ENCODE measurements around the gene ABCD3.

The ABCD3 gene

GRCh38 chr1:94554580-94554979 is 136.4 kb downstream of the ABCD3 start:
- no peak for DNase-seq (ENCODE audit: extremely low read depth, insufficient read length)

GRCh38 chr1:94555091-94555490 is 136.9 kb downstream of the ABCD3 start:
- Histone ChIP-seq H3K4me3 (replicated peaks; ENCODE audit: low read depth, low read length) (no peak overlapping the region), H3K27me3 (replicated peaks; ENCODE audit: control insufficient read depth, insufficient read depth, low read length) (no peaks in the 10 kb centered on the region), H3K36me3 (ENCODE audit: control insufficient read depth, insufficient read depth, low read length) (no peaks in the 10 kb centered on the region)
- DNase-seq (ENCODE audit: extremely low read depth, insufficient read length) = no peak
- TF ChIP-seq CTCF (IDR thresholded peaks at IDR 0.05; ENCODE audit: insufficient read depth, low read length, poor library complexity, severe bottlenecking) = no peak

More at GRCh38 chr1:94554580-94554979, 136.4 kb downstream of the ABCD3 start:
- H3K27me3 ChIP-seq (replicated peaks; ENCODE audit: control insufficient read depth, insufficient read depth, low read length) = no peaks in the 10 kb centered on the region
- TF ChIP-seq CTCF (IDR thresholded peaks at IDR 0.05; ENCODE audit: insufficient read depth, low read length, poor library complexity, severe bottlenecking) = no peak
- no peak overlapping the region for H3K4me3 ChIP-seq (replicated peaks; ENCODE audit: low read depth, low read length)
- no peaks in the 10 kb centered on the region for H3K36me3 ChIP-seq (ENCODE audit: control insufficient read depth, insufficient read depth, low read length)

- TF ChIP-seq CTCF (IDR thresholded peaks at IDR 0.05; ENCODE audit: insufficient read depth, low read length, poor library complexity, severe bottlenecking) = no peak
- DNase-seq (ENCODE audit: extremely low read depth, insufficient read length) = no peak
- Histone ChIP-seq H3K36me3 (ENCODE audit: control insufficient read depth, insufficient read depth, low read length) (no peaks in the 10 kb centered on the region), H3K27me3 (replicated peaks; ENCODE audit: control insufficient read depth, insufficient read depth, low read length) (no peaks in the 10 kb centered on the region; the same call in 1 of the 2 replicates), H3K4me3 (replicated peaks; ENCODE audit: low read depth, low read length) (no peak overlapping the region)
Measured at GRCh38 chr1:94559921-94560320, 141.7 kb downstream of the ABCD3 start.

GRCh38 chr1:94560333-94560732 is 142.1 kb downstream of the ABCD3 start:
- TF ChIP-seq CTCF (IDR thresholded peaks at IDR 0.05; ENCODE audit: insufficient read depth, low read length, poor library complexity, severe bottlenecking) = no peak
- DNase-seq (ENCODE audit: extremely low read depth, insufficient read length) = no peak
- no peaks in the 10 kb centered on the region; the same call in 1 of the 2 replicates for H3K27me3 ChIP-seq (replicated peaks; ENCODE audit: control insufficient read depth, insufficient read depth, low read length)
- no peaks in the 10 kb centered on the region for H3K36me3 ChIP-seq (ENCODE audit: control insufficient read depth, insufficient read depth, low read length)
- H3K4me3 ChIP-seq (replicated peaks; ENCODE audit: low read depth, low read length) = no peak overlapping the region

- Histone ChIP-seq H3K36me3 (ENCODE audit: control insufficient read depth, insufficient read depth, low read length) (no peaks in the 10 kb centered on the region), H3K27me3 (replicated peaks; ENCODE audit: control insufficient read depth, insufficient read depth, low read length) (no peaks in the 10 kb centered on the region; the same call in 1 of the 2 replicates), H3K4me3 (replicated peaks; ENCODE audit: low read depth, low read length) (no peak overlapping the region)
- no peak for TF ChIP-seq CTCF (IDR thresholded peaks at IDR 0.05; ENCODE audit: insufficient read depth, low read length, poor library complexity, severe bottlenecking)
- DNase-seq (ENCODE audit: extremely low read depth, insufficient read length) = no peak
Measured at GRCh38 chr1:94562519-94563260, 144.5 kb downstream of the ABCD3 start.
